ENCODE measurements around the gene ALKBH3. TPM values are rescaled to one million over a fixed set of nuclear protein-coding genes. Genes with fewer than 3 reads are reported as not detected.

The ALKBH3 gene
- total and polyA plus RNA-seq, 10 of the 15 experiments (the other 5 are each of a cell fraction or from before 2014, with no cell fraction given), result 22.1 to 50.8 (median 38.5) TPM

DNA sequence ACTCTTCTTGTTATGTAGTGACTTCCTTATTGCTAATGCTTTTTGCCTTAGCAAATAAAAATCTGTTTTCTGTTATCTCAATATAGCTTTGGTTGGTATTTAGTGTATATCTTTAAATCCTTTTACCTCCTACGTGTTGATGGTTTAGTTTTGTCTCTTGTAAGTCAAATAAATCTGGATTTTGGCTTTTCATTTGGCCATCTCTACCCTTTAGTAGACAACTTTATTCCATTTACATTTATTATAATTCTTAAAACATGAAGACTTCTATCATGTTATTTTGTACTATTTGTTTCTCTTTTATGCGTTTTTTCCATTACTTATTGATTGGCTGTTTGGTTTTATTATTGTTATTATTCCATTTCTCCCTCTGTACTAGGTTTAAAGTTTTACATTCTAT is 19.5 kb upstream of the ALKBH3 start:
- peaks cover 0 to 3% of the 10 kb centered on the region in 2 experiments; a peak in 1 of 4 replicates for H3K36me3 ChIP-seq (ENCODE audit: control insufficient read depth in 2 of 2, insufficient read depth in 2 of 2, low read length in 1 of 2)
- H3K79me2 ChIP-seq (ENCODE audit: control insufficient read depth, insufficient read depth, low read length), result no peaks in the 10 kb centered on the region
- BruUV-seq (replicated peaks), result no TSS peak
- H3K27ac ChIP-seq (ENCODE audit: control insufficient read depth, insufficient read depth), result no peak overlapping the region
- H3K4me2 ChIP-seq (ENCODE audit: control insufficient read depth, insufficient read depth), result no peak overlapping the region
- DNase-seq (ENCODE audit: low read depth, low spot score) (no peak), ATAC-seq (no peak), FAIRE-seq (no peak)
- CTCF ChIA-PET, result no interaction called here
- in situ Hi-C loops (cut with MboI) (no loop called here), intact Hi-C loops (cut with micrococcal nuclease; ENCODE audit: unreplicated experiment) (no loop called here)
- no peaks in the 10 kb centered on the region for H3K4me1 ChIP-seq (ENCODE audit: control insufficient read depth, insufficient read depth, low read length)
- WGBS (ENCODE audit: insufficient coverage, insufficient replicate concordance, low lambda C conversion rate, missing lambda C conversion rate), result 100% methylated on average over 2 of the region's 2 CpGs
- SMC1A ChIA-PET (ENCODE audit: uncharacterized antibody, unreplicated experiment), result no interaction called here
- no peak overlapping the region for H2AFZ ChIP-seq (ENCODE audit: control insufficient read depth, low read depth, low read length)
- no peaks in the 10 kb centered on the region; a peak in 1 of 4 replicates for H3K27me3 ChIP-seq (replicated peaks in 1 of 2; ENCODE audit: control insufficient read depth in 2 of 2, insufficient read depth in 2 of 2, low read length in 1 of 2)
- POLR2A ChIA-PET, result no interaction called here
- no peak overlapping the region for H3K9ac ChIP-seq (ENCODE audit: control insufficient read depth, insufficient read depth, low read length)
- H3K9me3 ChIP-seq (replicated peaks; ENCODE audit: control insufficient read depth, insufficient read depth, low read length), result no peaks in the 10 kb centered on the region; the same call in 2 of the 3 replicates
- no peaks in the 10 kb centered on the region for H4K20me1 ChIP-seq (ENCODE audit: control insufficient read depth, insufficient read depth)
- no peak overlapping the region for H3K4me3 ChIP-seq
- RAD21 ChIA-PET (ENCODE audit: unreplicated experiment), result no interaction called here
- no peak for TF ChIP-seq MEF2A (IDR thresholded peaks at IDR 0.05; ENCODE audit: insufficient read depth, low read depth, low read length)
- TF ChIP-seq PML (IDR thresholded peaks at IDR 0.05; ENCODE audit: low read length), result no peak
- TF ChIP-seq, protein P1, sequence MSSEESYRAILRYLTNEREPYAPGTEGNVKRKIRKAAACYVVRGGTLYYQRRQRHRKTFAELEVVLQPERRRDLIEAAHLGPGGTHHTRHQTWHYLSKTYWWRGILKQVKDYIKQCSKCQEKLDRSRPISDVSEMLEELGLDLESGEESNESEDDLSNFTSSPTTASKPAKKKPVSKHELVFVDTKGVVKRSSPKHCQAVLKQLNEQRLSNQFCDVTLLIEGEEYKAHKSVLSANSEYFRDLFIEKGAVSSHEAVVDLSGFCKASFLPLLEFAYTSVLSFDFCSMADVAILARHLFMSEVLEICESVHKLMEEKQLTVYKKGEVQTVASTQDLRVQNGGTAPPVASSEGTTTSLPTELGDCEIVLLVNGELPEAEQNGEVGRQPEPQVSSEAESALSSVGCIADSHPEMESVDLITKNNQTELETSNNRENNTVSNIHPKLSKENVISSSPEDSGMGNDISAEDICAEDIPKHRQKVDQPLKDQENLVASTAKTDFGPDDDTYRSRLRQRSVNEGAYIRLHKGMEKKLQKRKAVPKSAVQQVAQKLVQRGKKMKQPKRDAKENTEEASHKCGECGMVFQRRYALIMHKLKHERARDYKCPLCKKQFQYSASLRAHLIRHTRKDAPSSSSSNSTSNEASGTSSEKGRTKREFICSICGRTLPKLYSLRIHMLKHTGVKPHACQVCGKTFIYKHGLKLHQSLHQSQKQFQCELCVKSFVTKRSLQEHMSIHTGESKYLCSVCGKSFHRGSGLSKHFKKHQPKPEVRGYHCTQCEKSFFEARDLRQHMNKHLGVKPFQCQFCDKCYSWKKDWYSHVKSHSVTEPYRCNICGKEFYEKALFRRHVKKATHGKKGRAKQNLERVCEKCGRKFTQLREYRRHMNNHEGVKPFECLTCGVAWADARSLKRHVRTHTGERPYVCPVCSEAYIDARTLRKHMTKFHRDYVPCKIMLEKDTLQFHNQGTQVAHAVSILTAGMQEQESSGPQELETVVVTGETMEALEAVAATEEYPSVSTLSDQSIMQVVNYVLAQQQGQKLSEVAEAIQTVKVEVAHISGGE (CRISPR knock-in tag; IDR thresholded peaks at IDR 0.05), result no peak
- TF ChIP-seq, protein P2, sequence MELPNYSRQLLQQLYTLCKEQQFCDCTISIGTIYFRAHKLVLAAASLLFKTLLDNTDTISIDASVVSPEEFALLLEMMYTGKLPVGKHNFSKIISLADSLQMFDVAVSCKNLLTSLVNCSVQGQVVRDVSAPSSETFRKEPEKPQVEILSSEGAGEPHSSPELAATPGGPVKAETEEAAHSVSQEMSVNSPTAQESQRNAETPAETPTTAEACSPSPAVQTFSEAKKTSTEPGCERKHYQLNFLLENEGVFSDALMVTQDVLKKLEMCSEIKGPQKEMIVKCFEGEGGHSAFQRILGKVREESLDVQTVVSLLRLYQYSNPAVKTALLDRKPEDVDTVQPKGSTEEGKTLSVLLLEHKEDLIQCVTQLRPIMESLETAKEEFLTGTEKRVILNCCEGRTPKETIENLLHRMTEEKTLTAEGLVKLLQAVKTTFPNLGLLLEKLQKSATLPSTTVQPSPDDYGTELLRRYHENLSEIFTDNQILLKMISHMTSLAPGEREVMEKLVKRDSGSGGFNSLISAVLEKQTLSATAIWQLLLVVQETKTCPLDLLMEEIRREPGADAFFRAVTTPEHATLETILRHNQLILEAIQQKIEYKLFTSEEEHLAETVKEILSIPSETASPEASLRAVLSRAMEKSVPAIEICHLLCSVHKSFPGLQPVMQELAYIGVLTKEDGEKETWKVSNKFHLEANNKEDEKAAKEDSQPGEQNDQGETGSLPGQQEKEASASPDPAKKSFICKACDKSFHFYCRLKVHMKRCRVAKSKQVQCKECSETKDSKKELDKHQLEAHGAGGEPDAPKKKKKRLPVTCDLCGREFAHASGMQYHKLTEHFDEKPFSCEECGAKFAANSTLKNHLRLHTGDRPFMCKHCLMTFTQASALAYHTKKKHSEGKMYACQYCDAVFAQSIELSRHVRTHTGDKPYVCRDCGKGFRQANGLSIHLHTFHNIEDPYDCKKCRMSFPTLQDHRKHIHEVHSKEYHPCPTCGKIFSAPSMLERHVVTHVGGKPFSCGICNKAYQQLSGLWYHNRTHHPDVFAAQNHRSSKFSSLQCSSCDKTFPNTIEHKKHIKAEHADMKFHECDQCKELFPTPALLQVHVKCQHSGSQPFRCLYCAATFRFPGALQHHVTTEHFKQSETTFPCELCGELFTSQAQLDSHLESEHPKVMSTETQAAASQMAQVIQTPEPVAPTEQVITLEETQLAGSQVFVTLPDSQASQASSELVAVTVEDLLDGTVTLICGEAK (IDR thresholded peaks at IDR 0.05; ENCODE audit: borderline replicate concordance), result no peak
- TF ChIP-seq NBN (IDR thresholded peaks at IDR 0.05), result no peak
- TF ChIP-seq ZBED1 (IDR thresholded peaks at IDR 0.05; ENCODE audit: borderline replicate concordance), result no peak
- TF ChIP-seq, protein P3, sequence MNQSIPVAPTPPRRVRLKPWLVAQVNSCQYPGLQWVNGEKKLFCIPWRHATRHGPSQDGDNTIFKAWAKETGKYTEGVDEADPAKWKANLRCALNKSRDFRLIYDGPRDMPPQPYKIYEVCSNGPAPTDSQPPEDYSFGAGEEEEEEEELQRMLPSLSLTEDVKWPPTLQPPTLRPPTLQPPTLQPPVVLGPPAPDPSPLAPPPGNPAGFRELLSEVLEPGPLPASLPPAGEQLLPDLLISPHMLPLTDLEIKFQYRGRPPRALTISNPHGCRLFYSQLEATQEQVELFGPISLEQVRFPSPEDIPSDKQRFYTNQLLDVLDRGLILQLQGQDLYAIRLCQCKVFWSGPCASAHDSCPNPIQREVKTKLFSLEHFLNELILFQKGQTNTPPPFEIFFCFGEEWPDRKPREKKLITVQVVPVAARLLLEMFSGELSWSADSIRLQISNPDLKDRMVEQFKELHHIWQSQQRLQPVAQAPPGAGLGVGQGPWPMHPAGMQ (IDR thresholded peaks at IDR 0.05; ENCODE audit: borderline replicate concordance), result no peak
- TF ChIP-seq, protein P4, sequence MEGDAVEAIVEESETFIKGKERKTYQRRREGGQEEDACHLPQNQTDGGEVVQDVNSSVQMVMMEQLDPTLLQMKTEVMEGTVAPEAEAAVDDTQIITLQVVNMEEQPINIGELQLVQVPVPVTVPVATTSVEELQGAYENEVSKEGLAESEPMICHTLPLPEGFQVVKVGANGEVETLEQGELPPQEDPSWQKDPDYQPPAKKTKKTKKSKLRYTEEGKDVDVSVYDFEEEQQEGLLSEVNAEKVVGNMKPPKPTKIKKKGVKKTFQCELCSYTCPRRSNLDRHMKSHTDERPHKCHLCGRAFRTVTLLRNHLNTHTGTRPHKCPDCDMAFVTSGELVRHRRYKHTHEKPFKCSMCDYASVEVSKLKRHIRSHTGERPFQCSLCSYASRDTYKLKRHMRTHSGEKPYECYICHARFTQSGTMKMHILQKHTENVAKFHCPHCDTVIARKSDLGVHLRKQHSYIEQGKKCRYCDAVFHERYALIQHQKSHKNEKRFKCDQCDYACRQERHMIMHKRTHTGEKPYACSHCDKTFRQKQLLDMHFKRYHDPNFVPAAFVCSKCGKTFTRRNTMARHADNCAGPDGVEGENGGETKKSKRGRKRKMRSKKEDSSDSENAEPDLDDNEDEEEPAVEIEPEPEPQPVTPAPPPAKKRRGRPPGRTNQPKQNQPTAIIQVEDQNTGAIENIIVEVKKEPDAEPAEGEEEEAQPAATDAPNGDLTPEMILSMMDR (IDR thresholded peaks at IDR 0.05 in 2 of 3, conservative IDR thresholded peaks at IDR 0.05 in 1 of 3; ENCODE audit: control insufficient read depth in 2 of 3, extremely low read depth in 1 of 3, insufficient read depth in 1 of 3, low read depth in 3 of 3, low read length in 3 of 3), result no peak
- TF ChIP-seq, protein P5, sequence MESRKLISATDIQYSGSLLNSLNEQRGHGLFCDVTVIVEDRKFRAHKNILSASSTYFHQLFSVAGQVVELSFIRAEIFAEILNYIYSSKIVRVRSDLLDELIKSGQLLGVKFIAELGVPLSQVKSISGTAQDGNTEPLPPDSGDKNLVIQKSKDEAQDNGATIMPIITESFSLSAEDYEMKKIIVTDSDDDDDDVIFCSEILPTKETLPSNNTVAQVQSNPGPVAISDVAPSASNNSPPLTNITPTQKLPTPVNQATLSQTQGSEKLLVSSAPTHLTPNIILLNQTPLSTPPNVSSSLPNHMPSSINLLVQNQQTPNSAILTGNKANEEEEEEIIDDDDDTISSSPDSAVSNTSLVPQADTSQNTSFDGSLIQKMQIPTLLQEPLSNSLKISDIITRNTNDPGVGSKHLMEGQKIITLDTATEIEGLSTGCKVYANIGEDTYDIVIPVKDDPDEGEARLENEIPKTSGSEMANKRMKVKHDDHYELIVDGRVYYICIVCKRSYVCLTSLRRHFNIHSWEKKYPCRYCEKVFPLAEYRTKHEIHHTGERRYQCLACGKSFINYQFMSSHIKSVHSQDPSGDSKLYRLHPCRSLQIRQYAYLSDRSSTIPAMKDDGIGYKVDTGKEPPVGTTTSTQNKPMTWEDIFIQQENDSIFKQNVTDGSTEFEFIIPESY (IDR thresholded peaks at IDR 0.05), result no peak
- TF ChIP-seq MTA3 (IDR thresholded peaks at IDR 0.05; ENCODE audit: borderline replicate concordance, low read length), result no peak
- no peak for TF ChIP-seq SMC3 (IDR thresholded peaks at IDR 0.05; ENCODE audit: borderline replicate concordance, low read length)
- no peak for TF ChIP-seq WRNIP1 (IDR thresholded peaks at IDR 0.05; ENCODE audit: borderline replicate concordance, low read depth, low read length)

All from GM12878 (cell line).